ENCODE measurements around the gene MAPK6. TPM values are rescaled to one million over a fixed set of nuclear protein-coding genes. Genes with fewer than 3 reads are reported as not detected.

MAPK6 gene
- total and polyA plus RNA-seq, 9 of the 15 experiments (the other 6 are each of a cell fraction or from before 2014, with no cell fraction given), result 28.5 to 97.1 (median 74.0) TPM

DNA sequence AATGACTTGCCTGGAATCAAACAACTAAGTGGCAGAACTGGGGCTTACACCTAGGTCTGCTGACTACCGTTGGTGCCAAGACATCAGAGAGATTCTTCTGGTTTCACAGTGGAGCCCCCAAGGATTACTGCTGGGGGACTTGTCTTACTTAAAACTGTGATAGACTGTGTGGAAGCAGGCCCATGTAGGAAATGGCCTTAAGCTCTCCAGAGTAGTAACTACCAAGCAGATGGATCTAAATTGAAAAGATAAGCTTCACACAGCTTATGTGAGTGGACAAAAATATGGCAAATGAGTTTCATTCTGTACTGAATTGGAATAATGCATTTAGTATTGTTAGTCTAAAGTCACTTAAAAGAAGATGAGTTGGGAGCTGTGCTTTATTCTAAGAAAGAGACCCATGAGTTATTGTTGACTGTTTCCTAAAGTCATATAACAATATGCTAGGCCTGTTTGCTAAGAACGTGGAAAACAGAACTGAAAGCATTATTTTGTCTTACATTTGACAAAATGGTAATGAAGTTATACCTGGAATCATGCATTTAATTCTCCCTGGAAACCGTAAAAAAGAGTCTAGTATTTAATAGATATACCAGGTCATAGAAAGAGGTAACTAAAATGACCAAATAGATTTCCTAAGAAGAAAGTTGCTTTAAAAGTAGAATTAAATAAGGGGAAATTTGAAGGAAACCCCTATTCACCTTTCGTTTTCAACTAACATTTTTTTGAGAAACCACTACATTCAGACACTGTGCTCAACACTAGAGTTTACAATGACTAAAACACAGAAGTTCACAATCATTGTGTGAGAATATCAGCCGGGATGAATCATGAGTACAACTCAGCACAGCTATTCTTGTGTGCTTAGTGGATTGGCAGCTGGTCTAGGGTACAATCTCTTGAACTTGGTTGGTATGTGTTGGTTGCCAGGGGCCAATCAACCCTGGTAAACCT, 13.0 kb upstream of the MAPK6 start:
- no peaks in the 10 kb centered on the region for H3K9me1 ChIP-seq (ENCODE audit: control insufficient read depth, insufficient read depth, low read length)
- peak overlapping the region; percentile 93 for H2AFZ ChIP-seq (ENCODE audit: low read depth, low read length)
- peak overlapping the region; percentile 56 for H3K27ac ChIP-seq (ENCODE audit: extremely low read depth, low read depth, low read length)
- BruUV-seq (replicated peaks), result no TSS peak
- 24% methylated on average over 5 of the region's 5 CpGs for WGBS (ENCODE audit: insufficient coverage, low coverage, missing lambda C conversion rate)
- H3K36me3 ChIP-seq (ENCODE audit: control insufficient read depth, insufficient read depth, low read length), result no peaks in the 10 kb centered on the region
- peaks cover 10 to 42% of the 10 kb centered on the region in 2 experiments; a peak in 4 of 5 replicates for H3K4me1 ChIP-seq (replicated peaks in 1 of 2; ENCODE audit: control insufficient read depth in 2 of 2, insufficient read depth in 2 of 2, low read length in 2 of 2)
- in situ Hi-C loops (cut with MboI), result no loop called here
- peak; percentile 71 for ATAC-seq
- peak overlapping the region; percentile 36 to 65; a peak in 2 of 4 replicates for H3K9ac ChIP-seq (ENCODE audit: insufficient read depth in 1 of 2, low read depth in 2 of 2, low read length in 2 of 2)
- no peaks in the 10 kb centered on the region for H3K27me3 ChIP-seq (ENCODE audit: control insufficient read depth in 2 of 2, insufficient read depth in 2 of 2, low read length in 2 of 2)
- H3K4me2 ChIP-seq (ENCODE audit: insufficient read depth, low read length), result peak overlapping the region; percentile 40
- peak in 3 of 4 experiments; percentile 16 to 48 (median 43) for DNase-seq (ENCODE audit: extremely low read depth in 1 of 4, low spot score in 3 of 4)
- H3K9me3 ChIP-seq (replicated peaks; ENCODE audit: control insufficient read depth, insufficient read depth, low read depth, low read length), result no peaks in the 10 kb centered on the region
- ChIA-PET CTCF (ENCODE audit: low intra/inter-chr PET ratio) (no interaction called here), POLR2A (interaction anchor here (0.7 to 2.8 kb wide), 3 partner anchors 9 to 34 kb away, joined by 3 to 9 read pairs (median 3); partner anchors contain the start of genes LEO1 and MAPK6)
- no peaks in the 10 kb centered on the region for H3K79me2 ChIP-seq (ENCODE audit: control insufficient read depth, insufficient read depth, low read length)
- no peak overlapping the region for H3K4me3 ChIP-seq
- intact Hi-C loops (cut with micrococcal nuclease), result no loop called here
- peak; percentile 32 for FAIRE-seq
- no peaks in the 10 kb centered on the region for H4K20me1 ChIP-seq (replicated peaks; ENCODE audit: control insufficient read depth, insufficient read depth, low read length)
- TF ChIP-seq MAX (CRISPR knock-in tag; IDR thresholded peaks at IDR 0.05), result no peak
- TF ChIP-seq FOS (IDR thresholded peaks at IDR 0.05; ENCODE audit: extremely low read depth, insufficient read length), result no peak
- TF ChIP-seq ATF1 (CRISPR knock-in tag; IDR thresholded peaks at IDR 0.05), result no peak
- no peak for TF ChIP-seq ATF1 (tag; IDR thresholded peaks at IDR 0.05)
- 0 out of 2 replicates have a peak, but pooled peaks have one; percentile 5 for TF ChIP-seq RFX1 (IDR thresholded peaks at IDR 0.05)
- TF ChIP-seq, protein P1, sequence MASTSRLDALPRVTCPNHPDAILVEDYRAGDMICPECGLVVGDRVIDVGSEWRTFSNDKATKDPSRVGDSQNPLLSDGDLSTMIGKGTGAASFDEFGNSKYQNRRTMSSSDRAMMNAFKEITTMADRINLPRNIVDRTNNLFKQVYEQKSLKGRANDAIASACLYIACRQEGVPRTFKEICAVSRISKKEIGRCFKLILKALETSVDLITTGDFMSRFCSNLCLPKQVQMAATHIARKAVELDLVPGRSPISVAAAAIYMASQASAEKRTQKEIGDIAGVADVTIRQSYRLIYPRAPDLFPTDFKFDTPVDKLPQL (IDR thresholded peaks at IDR 0.05; ENCODE audit: extremely low read depth, insufficient read length), result no peak
- TF ChIP-seq ZNF592 (IDR thresholded peaks at IDR 0.05), result peak; percentile 66
- TF ChIP-seq NCOA6 (IDR thresholded peaks at IDR 0.05), result no peak
- peak; percentile 55; the same call in 1 of the 2 replicates for TF ChIP-seq HMBOX1 (IDR thresholded peaks at IDR 0.05)
- no peak for TF ChIP-seq ZNF778 (CRISPR knock-in tag; IDR thresholded peaks at IDR 0.05)
- TF ChIP-seq HINFP (tag; conservative IDR thresholded peaks at IDR 0.05; ENCODE audit: low read depth), result 0 out of 2 replicates have a peak, but pooled peaks have one; percentile 15

Data from K562 (cell line).